ENCODE measurements around the gene SHLD1. TPM values are rescaled to one million over a fixed set of nuclear protein-coding genes. Genes with fewer than 3 reads are reported as not detected.

The SHLD1 gene
- total RNA-seq, 4 donors from 2014 or later, result 1.7 to 4.2 (median 3.4) TPM

DNA sequence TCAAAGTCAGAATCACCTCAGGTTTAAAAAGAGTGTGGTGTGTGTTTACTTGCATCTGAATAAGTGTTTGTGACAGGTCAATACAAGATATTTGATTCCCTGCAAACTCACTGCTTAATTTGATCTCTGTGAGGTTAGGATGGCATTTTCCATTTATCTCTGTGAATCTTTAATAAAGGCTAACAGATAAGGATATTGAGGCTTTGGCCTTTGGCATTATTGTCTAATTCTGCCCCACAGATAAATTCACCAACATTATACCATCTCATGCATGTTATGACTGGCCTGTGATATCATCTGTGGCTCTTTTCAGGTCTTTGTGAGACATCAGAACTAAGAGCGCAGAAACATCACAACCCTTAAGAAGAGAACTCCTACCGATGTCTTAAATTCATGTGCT lies 115.4 kb downstream of the SHLD1 start:
- intact Hi-C loops (cut with DNase I; ENCODE audit: low total_unique reads), result no loop called here
- H3K4me3 ChIP-seq (ENCODE audit: low read depth, poor library complexity, severe bottlenecking), result no peak overlapping the region
- 51 to 54% methylated on average over 2 of the region's 2 CpGs for WGBS, 2 donors
- no peak for DNase-seq (ENCODE audit: low spot score in 2 of 2)
- TF ChIP-seq, protein P1, sequence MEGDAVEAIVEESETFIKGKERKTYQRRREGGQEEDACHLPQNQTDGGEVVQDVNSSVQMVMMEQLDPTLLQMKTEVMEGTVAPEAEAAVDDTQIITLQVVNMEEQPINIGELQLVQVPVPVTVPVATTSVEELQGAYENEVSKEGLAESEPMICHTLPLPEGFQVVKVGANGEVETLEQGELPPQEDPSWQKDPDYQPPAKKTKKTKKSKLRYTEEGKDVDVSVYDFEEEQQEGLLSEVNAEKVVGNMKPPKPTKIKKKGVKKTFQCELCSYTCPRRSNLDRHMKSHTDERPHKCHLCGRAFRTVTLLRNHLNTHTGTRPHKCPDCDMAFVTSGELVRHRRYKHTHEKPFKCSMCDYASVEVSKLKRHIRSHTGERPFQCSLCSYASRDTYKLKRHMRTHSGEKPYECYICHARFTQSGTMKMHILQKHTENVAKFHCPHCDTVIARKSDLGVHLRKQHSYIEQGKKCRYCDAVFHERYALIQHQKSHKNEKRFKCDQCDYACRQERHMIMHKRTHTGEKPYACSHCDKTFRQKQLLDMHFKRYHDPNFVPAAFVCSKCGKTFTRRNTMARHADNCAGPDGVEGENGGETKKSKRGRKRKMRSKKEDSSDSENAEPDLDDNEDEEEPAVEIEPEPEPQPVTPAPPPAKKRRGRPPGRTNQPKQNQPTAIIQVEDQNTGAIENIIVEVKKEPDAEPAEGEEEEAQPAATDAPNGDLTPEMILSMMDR (IDR thresholded peaks at IDR 0.05), result no peak
- TF ChIP-seq POLR2A (IDR thresholded peaks at IDR 0.05), result no peak

DNA sequence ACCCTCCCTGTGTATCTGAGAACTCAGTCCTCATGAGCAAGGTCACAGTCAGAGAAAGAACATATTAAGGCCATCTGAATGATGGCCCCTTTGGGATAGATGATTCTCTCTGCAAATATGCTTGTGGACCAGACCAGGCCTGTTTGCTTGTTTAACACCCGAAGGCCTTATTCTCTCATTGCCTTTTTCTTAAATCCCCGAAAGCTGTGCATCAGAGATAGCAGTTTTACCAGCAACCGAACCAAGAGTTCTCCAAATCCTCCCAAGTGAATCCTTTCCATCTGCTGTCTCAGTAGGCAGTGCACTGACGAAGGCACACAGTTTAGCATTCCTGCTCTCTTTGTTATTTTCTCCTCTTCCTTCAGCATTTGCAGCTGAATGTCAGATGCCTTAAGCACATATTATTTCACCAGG lies 120.4 kb downstream of the SHLD1 start:
- no peak for DNase-seq (ENCODE audit: low spot score in 2 of 2)
- TF ChIP-seq POLR2A (IDR thresholded peaks at IDR 0.05), result no peak
- TF ChIP-seq, protein P1 (IDR thresholded peaks at IDR 0.05), result no peak
- no peak overlapping the region for H3K4me3 ChIP-seq (ENCODE audit: low read depth, poor library complexity, severe bottlenecking)
- intact Hi-C loops (cut with DNase I; ENCODE audit: low total_unique reads), result no loop called here
- 58 to 63% methylated on average over 4 of the region's 4 CpGs for WGBS, 2 donors

DNA sequence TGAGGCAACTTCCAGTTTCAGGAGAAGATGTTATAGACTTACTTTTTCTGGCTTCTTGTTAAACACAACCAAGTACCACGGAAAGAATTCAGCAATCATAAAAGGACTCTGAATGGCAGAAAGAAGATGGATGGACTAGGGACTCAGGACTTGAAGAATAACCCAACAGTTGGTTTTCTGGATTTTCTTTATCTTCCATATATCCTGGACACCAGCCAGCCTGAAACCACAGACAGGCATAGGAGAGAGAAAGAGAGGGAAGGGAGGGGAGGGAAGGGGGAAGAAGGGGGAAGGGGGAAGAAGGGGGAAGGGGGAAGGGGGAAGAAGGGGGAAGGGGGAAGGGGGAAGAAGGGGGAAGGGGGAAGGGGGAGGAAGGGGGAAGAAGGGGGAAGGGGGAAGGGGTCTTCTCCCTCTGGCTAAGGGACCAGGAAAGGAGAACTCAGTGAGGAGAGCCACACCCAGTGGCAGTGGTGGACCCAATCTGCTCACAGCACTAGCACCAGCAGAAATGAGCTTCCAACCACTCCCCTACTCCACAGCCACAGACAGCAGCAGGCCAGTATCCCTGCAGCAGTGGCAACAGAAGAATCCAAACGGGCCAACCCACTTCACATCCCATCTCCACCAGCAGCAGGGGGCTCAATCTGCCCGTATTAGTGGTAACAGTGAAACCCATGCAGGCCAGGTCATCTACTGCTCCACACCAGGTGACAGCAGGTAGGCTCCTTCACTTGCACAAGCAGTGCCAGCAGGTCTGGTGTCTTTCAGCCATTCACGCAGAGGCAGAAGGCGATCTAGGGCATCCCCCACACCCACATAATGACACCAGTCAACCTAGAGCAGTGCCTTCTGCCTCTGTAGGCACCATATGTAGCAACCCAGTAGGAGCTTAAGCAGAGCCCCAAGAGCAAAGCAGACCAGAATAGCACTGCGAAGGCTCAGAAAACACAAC lies 121.5 kb downstream of the SHLD1 start:
- 56 to 71% methylated on average over 6 of the region's 6 CpGs for WGBS, 2 donors

DNA sequence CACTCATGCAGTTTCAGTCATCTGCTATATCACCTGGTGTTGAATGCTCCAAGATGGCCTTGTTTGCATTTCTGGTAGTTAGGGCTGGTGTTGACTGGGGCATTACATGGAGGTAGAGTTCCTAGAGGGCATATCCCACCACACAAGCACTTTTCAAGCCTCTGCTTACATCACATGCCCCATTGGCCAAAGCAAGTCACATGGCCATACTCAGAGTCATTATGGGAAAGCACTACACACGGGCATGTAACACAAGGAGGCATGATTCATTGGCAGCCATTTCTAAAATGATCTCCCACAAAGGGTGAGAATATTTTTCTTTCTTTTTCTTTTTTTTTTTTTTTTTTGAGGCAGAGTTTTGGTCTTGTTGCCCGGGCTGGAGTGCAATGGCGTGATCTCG lies 126.9 kb downstream of the SHLD1 start:
- no peak overlapping the region for H3K4me3 ChIP-seq (ENCODE audit: low read depth, poor library complexity, severe bottlenecking)
- TF ChIP-seq, protein P1 (IDR thresholded peaks at IDR 0.05), result no peak
- TF ChIP-seq POLR2A (IDR thresholded peaks at IDR 0.05), result no peak
- intact Hi-C loops (cut with DNase I; ENCODE audit: low total_unique reads), result no loop called here
- no peak for DNase-seq (ENCODE audit: low spot score in 2 of 2)
- 79 to 80% methylated on average over 4 of the region's 4 CpGs for WGBS, 2 donors

More for the DNA sequence above, 121.5 kb downstream of the SHLD1 start:
- no peak for DNase-seq (ENCODE audit: low spot score in 2 of 2)
- TF ChIP-seq, protein P1 (IDR thresholded peaks at IDR 0.05), result no peak
- no peak for TF ChIP-seq POLR2A (IDR thresholded peaks at IDR 0.05)
- intact Hi-C loops (cut with DNase I; ENCODE audit: low total_unique reads), result no loop called here
- no peak overlapping the region for H3K4me3 ChIP-seq (ENCODE audit: low read depth, poor library complexity, severe bottlenecking)

DNA sequence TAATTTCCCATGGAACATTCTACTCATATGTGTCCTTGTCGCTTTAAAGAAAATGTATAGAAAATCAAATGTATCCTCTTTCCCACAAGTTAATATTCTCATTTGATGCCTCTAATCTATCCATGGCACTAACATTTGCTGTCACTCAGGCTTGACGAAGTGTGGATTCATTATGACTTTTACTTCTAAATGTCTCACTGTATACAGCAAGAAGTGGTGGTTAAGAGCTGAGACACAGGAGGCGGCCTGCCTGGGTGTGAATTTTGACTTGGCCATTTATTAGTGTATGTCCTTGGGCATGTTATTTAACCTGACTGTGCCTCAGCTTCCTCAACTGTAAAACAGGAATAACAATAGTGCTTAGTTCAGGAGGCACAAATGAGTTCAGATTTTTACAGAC lies 130.1 kb downstream of the SHLD1 start:
- H3K4me3 ChIP-seq (ENCODE audit: low read depth, poor library complexity, severe bottlenecking), result no peak overlapping the region
- 80 to 89% methylated on average over 3 of the region's 3 CpGs for WGBS, 2 donors
- intact Hi-C loops (cut with DNase I; ENCODE audit: low total_unique reads), result no loop called here
- no peak for TF ChIP-seq POLR2A (IDR thresholded peaks at IDR 0.05)
- TF ChIP-seq, protein P1 (IDR thresholded peaks at IDR 0.05), result no peak
- DNase-seq (ENCODE audit: low spot score in 2 of 2), result no peak

Measured in lower leg skin (tissue), 4 donors.